IMR-90 (cell line): Measurements from ENCODE around the gene SERPINA4. TPM values are rescaled to one million over a fixed set of nuclear protein-coding genes. Genes with fewer than 3 reads are reported as not detected.

ENCODE experiments used
- ATAC-seq: fragments of 200-7000 bp; cut with Tn5 transposase; 2 replicates; pipeline ENCODE4 v1.9.1; 2020; ENCODE audit warnings: low read depth, mild to moderate bottlenecking, moderate library complexity
- BruUV-seq: library from RNA; stranded (reverse); fragments of 400-500 nt; replicated peaks from 2 replicates; lab custom pipeline; 2021; lab: Mats Ljungman, UMichigan
- CTCF ChIA-PET: fragments of 300-600 bp; formaldehyde crosslinking; extraction: SDS; loops from one replicate; lab custom pipeline; 2021; ENCODE audit warnings: antibody characterized with exemption; lab: Yijun Ruan, JAX
- POLR2A ChIA-PET: fragments of 300-600 bp; sonication (Branson Sonifier 250); formaldehyde crosslinking; loops from one replicate; lab custom pipeline; 2022; ENCODE audit warnings: antibody characterized with exemption; ENCODE audit not compliant: unreplicated experiment; lab: Charles Lee
- DNase-seq: peaks from one replicate; pipeline ENCODE4 v3.0.0; 2013
- H2AFZ ChIP-seq: replicated peaks from 2 replicates; pipeline ENCODE3; 2013; ENCODE audit warnings: low read length, mild to moderate bottlenecking; ENCODE audit not compliant: poor library complexity
- H2AK5ac ChIP-seq: 2 replicates; pipeline ENCODE4 v1.6.1; 2013; ENCODE audit warnings: low read depth, low read length, inconsistent platforms
- H2AK9ac ChIP-seq: replicated peaks from 2 replicates; pipeline ENCODE3; 2013; ENCODE audit warnings: mild to moderate bottlenecking, low read depth, low read length, moderate library complexity; ENCODE audit not compliant: poor library complexity
- H2BK120ac ChIP-seq: 2 replicates; pipeline ENCODE4 v1.6.1; 2013; ENCODE audit warnings: low read depth, low read length, inconsistent platforms
- H2BK15ac ChIP-seq: 3 replicates; pipeline ENCODE4 v1.6.1; 2013; ENCODE audit warnings: low read depth, low read length, inconsistent platforms
- H2BK20ac ChIP-seq: 2 replicates; pipeline ENCODE4 v1.6.1; 2013; ENCODE audit warnings: low read depth, mild to moderate bottlenecking, inconsistent platforms, low read length, moderate library complexity
- H2BK5ac ChIP-seq: 2 replicates; pipeline ENCODE4 v1.6.1; 2013; ENCODE audit warnings: mild to moderate bottlenecking, low read depth, low read length, inconsistent platforms; ENCODE audit not compliant: poor library complexity, severe bottlenecking
- H3K14ac ChIP-seq: replicated peaks from 2 replicates; pipeline ENCODE4 v1.6.1; 2013; ENCODE audit warnings: low read depth, low read length, inconsistent platforms
- H3K18ac ChIP-seq: 2 replicates; pipeline ENCODE4 v1.6.1; 2013; ENCODE audit warnings: low read depth, low read length, control low read depth
- H3K23ac ChIP-seq: 2 replicates; pipeline ENCODE4 v1.6.1; 2013; ENCODE audit warnings: low read depth, low read length, inconsistent platforms
- H3K27ac ChIP-seq: 2 replicates; pipeline ENCODE4 v1.5.1; 2013; ENCODE audit warnings: mild to moderate bottlenecking, control low read depth, low read length; ENCODE audit not compliant: insufficient read depth
- H3K27me3 ChIP-seq: 2 replicates; pipeline ENCODE4 v1.6.1; 2013; ENCODE audit warnings: low read length; ENCODE audit not compliant: control insufficient read depth, insufficient read depth
- H3K36me3 ChIP-seq: 2 replicates; pipeline ENCODE4 v1.6.1; 2013; ENCODE audit warnings: low read length, mixed read lengths; ENCODE audit not compliant: control insufficient read depth, insufficient read depth
- H3K4ac ChIP-seq: 2 replicates; pipeline ENCODE4 v1.6.1; 2013; ENCODE audit warnings: low read depth, low read length, inconsistent platforms
- H3K4me1 ChIP-seq: 2 replicates; pipeline ENCODE4 v1.6.1; 2013; ENCODE audit warnings: low read length, mixed read lengths; ENCODE audit not compliant: control insufficient read depth, insufficient read depth
- H3K4me2 ChIP-seq: 2 replicates; pipeline ENCODE4 v1.6.1; 2013; ENCODE audit warnings: low read depth, mild to moderate bottlenecking, control low read depth, low read length, moderate library complexity
- H3K4me3 ChIP-seq: 2 replicates; pipeline ENCODE4 v1.5.1; 2013; ENCODE audit warnings: low read depth, mild to moderate bottlenecking, control low read depth, low read length, moderate library complexity; ENCODE audit not compliant: insufficient read depth
- H3K56ac ChIP-seq: 2 replicates; pipeline ENCODE4 v1.6.1; 2013; ENCODE audit warnings: low read length, inconsistent platforms; ENCODE audit not compliant: insufficient read depth; ENCODE audit errors: extremely low read depth
- H3K79me1 ChIP-seq, 2 experiments: 2 replicates each; pipeline ENCODE4 v1.6.1; 2013; ENCODE audit warnings: low read length in 2 of 2, inconsistent platforms in 1 of 2, low read depth in 1 of 2
- H3K9ac ChIP-seq: 2 replicates; pipeline ENCODE4 v1.6.1; 2013; ENCODE audit warnings: low read depth, low read length, control low read depth
- H3K9me1 ChIP-seq: 2 replicates; pipeline ENCODE4 v1.6.1; 2013; ENCODE audit warnings: low read length, inconsistent platforms; ENCODE audit not compliant: insufficient read depth
- H3K9me3 ChIP-seq: 2 replicates; pipeline ENCODE4 v1.6.1; 2013; ENCODE audit warnings: low read length; ENCODE audit not compliant: control insufficient read depth, insufficient read depth
- H4K20me1 ChIP-seq: 2 replicates; pipeline ENCODE4 v1.6.1; 2013; ENCODE audit warnings: low read length, inconsistent platforms; ENCODE audit not compliant: insufficient read depth
- H4K5ac ChIP-seq: 2 replicates; pipeline ENCODE4 v1.6.1; 2013; ENCODE audit warnings: mild to moderate bottlenecking, low read depth, low read length, control low read depth
- H4K8ac ChIP-seq, 2 experiments: 2 replicates each; pipeline ENCODE4 v1.6.1; 2013; ENCODE audit warnings: low read depth in 2 of 2, low read length in 2 of 2, control low read depth in 1 of 2, inconsistent platforms in 1 of 2
- H4K91ac ChIP-seq: 2 replicates; pipeline ENCODE4 v1.6.1; 2013; ENCODE audit warnings: low read depth, low read length, inconsistent platforms; ENCODE audit not compliant: insufficient read depth
- BHLHE40 ChIP-seq: fragments of 150-350 bp; IDR thresholded peaks from 2 replicates; pipeline ENCODE4 v1.6.1; 2016; ENCODE audit warnings: mild to moderate bottlenecking, low read depth, low read length
- CEBPB ChIP-seq: IDR thresholded peaks from 2 replicates; pipeline ENCODE4 v1.6.1; 2012; ENCODE audit warnings: low read depth, low read length, improper control_type of control experiment
- CHD1 ChIP-seq: IDR thresholded peaks from 2 replicates; pipeline ENCODE4 v1.6.1; 2012; ENCODE audit warnings: low read depth, low read length, improper control_type of control experiment
- FOS ChIP-seq: fragments of 150-350 bp; IDR thresholded peaks from 2 replicates; pipeline ENCODE4 v1.6.1; 2016; ENCODE audit warnings: low read depth, low read length
- MAFK ChIP-seq: IDR thresholded peaks from 2 replicates; pipeline ENCODE4 v1.6.1; 2012; ENCODE audit warnings: low read depth, low read length, improper control_type of control experiment
- MAZ ChIP-seq: IDR thresholded peaks from 2 replicates; pipeline ENCODE4 v1.6.1; 2012; ENCODE audit warnings: low read depth, mild to moderate bottlenecking, low read length, improper control_type of control experiment, moderate library complexity, borderline replicate concordance
- MXI1 ChIP-seq: IDR thresholded peaks from 2 replicates; pipeline ENCODE4 v1.6.1; 2012; ENCODE audit warnings: low read depth, mild to moderate bottlenecking, low read length, moderate library complexity, borderline replicate concordance
- NFE2L2 ChIP-seq: fragments of 150-350 bp; IDR thresholded peaks from 2 replicates; pipeline ENCODE4 v1.6.1; 2016; ENCODE audit warnings: low read depth, mild to moderate bottlenecking, low read length
- POLR2A ChIP-seq: IDR thresholded peaks from 2 replicates; pipeline ENCODE4 v1.6.1; 2012; ENCODE audit warnings: mild to moderate bottlenecking, low read depth, low read length
- RAD21 ChIP-seq: IDR thresholded peaks from 2 replicates; pipeline ENCODE4 v1.6.1; 2012; ENCODE audit warnings: low read length, improper control_type of control experiment
- RCOR1 ChIP-seq: IDR thresholded peaks from 2 replicates; pipeline ENCODE4 v1.6.1; 2012; ENCODE audit warnings: mild to moderate bottlenecking, low read length, improper control_type of control experiment; ENCODE audit not compliant: insufficient replicate concordance
- RFX5 ChIP-seq: IDR thresholded peaks from 2 replicates; pipeline ENCODE4 v1.8.0; 2012; ENCODE audit warnings: low read depth, mild to moderate bottlenecking, low read length, moderate library complexity
- SMC3 ChIP-seq: fragments of 150-350 bp; IDR thresholded peaks from 2 replicates; pipeline ENCODE4 v1.6.1; 2016; ENCODE audit warnings: low read depth, mild to moderate bottlenecking, antibody characterized with exemption, low read length, moderate library complexity
- WGBS, 2 experiments: methylation state at CpG; one replicate each; pipeline versions ENCODE4 v1.1.5 to v1.1.7; 2013; ENCODE audit warnings: missing lambda C conversion rate in 2 of 2; ENCODE audit not compliant: insufficient read length in 1 of 2; ENCODE audit errors: extremely low coverage in 2 of 2; 5-methylcytosine and 5-hydroxymethylcytosine counted together
- dilution Hi-C: fragments of 300-500 bp; cut with HindIII; formaldehyde crosslinking; loops from one replicate; pipeline ENCODE4 v1.14.3; 2018; ENCODE audit warnings: low sequenced_read_pairs; ENCODE audit not compliant: unreplicated experiment
- in situ Hi-C: fragments of 300-500 bp; cut with MboI; formaldehyde crosslinking; loops from 3 replicates; pipeline ENCODE4 v1.14.3; 2019; ENCODE audit warnings: low sequenced_read_pairs, inconsistent platforms, mixed read lengths
- intact Hi-C: fragments of 100-400 bp; cut with micrococcal nuclease; formaldehyde crosslinking; loops from 2 replicates; pipeline ENCODE4 v1.10.0; 2022
- polyA plus RNA-seq, 3 experiments: library from polyadenylated mRNA; depleted of rRNA; stranded (reverse); fragments of >200 nt; gene quantifications; 2 replicates each; pipeline ENCODE4 v1.2.3, GENCODE V29; 2012; ENCODE audit warnings: low replicate concordance in 1 of 3
- total RNA-seq: library from RNA; depleted of rRNA; stranded (reverse); fragments of >200 nt; gene quantifications from 2 replicates; pipeline ENCODE4 v1.2.3, GENCODE V29; 2012
- TF ChIP-seq, protein P1 (sequence below): fragments of 150-350 bp; IDR thresholded peaks from 2 replicates; pipeline ENCODE4 v1.6.1; 2016; ENCODE audit warnings: low read depth, mild to moderate bottlenecking, low read length, moderate library complexity, borderline replicate concordance
- TF ChIP-seq, protein P2 (sequence below): conservative IDR thresholded peaks from 2 replicates; pipeline ENCODE4 v1.5.1; 2012; ENCODE audit warnings: mild to moderate bottlenecking, low read depth, low read length, improper control_type of control experiment

Gene SERPINA4
- total and polyA plus RNA-seq, 2 of the 4 experiments (the other 2 are of a cell fraction): not detected

DNA sequence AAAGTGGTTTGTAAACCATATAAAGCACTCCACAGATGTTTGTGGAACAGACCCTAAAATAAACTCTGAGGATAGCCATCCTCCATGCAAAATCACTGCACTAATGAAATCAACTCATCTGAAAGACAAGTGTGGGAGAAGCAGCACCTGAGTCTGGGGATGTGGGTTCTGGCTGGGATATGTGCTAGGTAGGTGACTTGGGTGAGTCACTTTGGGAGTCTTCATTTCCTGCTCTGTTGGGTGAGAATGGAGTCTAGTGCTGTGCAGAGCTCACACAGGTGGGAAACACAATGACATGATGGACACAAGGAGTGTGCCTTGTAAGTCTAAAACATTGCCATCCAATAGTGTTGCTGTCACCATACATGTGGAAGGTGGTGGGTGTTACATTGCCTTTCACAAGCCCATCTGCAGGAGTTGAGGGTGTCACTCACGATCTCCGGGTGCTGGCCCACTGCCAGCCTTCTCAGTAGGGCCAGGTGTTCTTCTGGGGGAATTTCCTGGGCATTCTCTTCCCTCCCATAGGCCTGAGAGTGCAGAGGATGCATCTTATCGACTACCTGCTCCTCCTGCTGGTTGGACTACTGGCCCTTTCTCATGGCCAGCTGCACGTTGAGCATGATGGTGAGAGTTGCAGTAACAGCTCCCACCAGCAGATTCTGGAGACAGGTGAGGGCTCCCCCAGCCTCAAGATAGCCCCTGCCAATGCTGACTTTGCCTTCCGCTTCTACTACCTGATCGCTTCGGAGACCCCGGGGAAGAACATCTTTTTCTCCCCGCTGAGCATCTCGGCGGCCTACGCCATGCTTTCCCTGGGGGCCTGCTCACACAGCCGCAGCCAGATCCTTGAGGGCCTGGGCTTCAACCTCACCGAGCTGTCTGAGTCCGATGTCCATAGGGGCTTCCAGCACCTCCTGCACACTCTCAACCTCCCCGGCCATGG is 2.0 kb downstream of the SERPINA4 start:
- H3K79me1 ChIP-seq: no peaks in the 10 kb centered on the region
- H4K20me1 ChIP-seq: no peaks in the 10 kb centered on the region
- H3K4me3 ChIP-seq: no peak overlapping the region
- no peaks in the 10 kb centered on the region; the same call in 1 of the 2 replicates for H3K27me3 ChIP-seq
- no peak overlapping the region for H4K91ac ChIP-seq
- no peak overlapping the region for H4K8ac ChIP-seq
- H3K4me2 ChIP-seq: no peak overlapping the region
- ChIA-PET CTCF (no interaction called here), POLR2A (no interaction called here)
- intact Hi-C loops: no loop called here
- no peaks in the 10 kb centered on the region for H3K36me3 ChIP-seq
- no peak overlapping the region for H2BK20ac ChIP-seq
- H3K27ac ChIP-seq: no peak overlapping the region
- no peak overlapping the region for H2AK9ac ChIP-seq
- H2BK120ac ChIP-seq: no peak overlapping the region
- no peak overlapping the region for H3K23ac ChIP-seq
- no peak overlapping the region for H4K5ac ChIP-seq
- ATAC-seq (no peak), DNase-seq (no peak)
- H3K9me3 ChIP-seq: peaks cover 2% of the 10 kb centered on the region; the same call in 1 of the 2 replicates
- in situ Hi-C loops: no loop called here
- H3K18ac ChIP-seq: no peak overlapping the region
- no peak overlapping the region for H2AK5ac ChIP-seq
- no peak overlapping the region for H2BK15ac ChIP-seq
- H3K56ac ChIP-seq: no peak overlapping the region
- H3K9me1 ChIP-seq: no peaks in the 10 kb centered on the region
- BruUV-seq: no TSS peak
- H3K14ac ChIP-seq: no peak overlapping the region
- no peak overlapping the region for H3K9ac ChIP-seq
- H2BK5ac ChIP-seq: no peak overlapping the region
- 84% methylated on average over 10 of the region's 16 CpGs; no CpG with 5 or more reads in 1 of the 2 experiments for WGBS, 2 experiments
- no peaks in the 10 kb centered on the region for H3K4me1 ChIP-seq
- H3K4ac ChIP-seq: no peak overlapping the region
- H2AFZ ChIP-seq: no peak overlapping the region
- dilution Hi-C loops: no loop called here
- TF ChIP-seq FOS: no peak
- no peak for TF ChIP-seq BHLHE40
- no peak for TF ChIP-seq CHD1
- TF ChIP-seq, protein P1, sequence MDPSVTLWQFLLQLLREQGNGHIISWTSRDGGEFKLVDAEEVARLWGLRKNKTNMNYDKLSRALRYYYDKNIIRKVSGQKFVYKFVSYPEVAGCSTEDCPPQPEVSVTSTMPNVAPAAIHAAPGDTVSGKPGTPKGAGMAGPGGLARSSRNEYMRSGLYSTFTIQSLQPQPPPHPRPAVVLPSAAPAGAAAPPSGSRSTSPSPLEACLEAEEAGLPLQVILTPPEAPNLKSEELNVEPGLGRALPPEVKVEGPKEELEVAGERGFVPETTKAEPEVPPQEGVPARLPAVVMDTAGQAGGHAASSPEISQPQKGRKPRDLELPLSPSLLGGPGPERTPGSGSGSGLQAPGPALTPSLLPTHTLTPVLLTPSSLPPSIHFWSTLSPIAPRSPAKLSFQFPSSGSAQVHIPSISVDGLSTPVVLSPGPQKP: no peak
- no peak for TF ChIP-seq RCOR1
- TF ChIP-seq, protein P2, sequence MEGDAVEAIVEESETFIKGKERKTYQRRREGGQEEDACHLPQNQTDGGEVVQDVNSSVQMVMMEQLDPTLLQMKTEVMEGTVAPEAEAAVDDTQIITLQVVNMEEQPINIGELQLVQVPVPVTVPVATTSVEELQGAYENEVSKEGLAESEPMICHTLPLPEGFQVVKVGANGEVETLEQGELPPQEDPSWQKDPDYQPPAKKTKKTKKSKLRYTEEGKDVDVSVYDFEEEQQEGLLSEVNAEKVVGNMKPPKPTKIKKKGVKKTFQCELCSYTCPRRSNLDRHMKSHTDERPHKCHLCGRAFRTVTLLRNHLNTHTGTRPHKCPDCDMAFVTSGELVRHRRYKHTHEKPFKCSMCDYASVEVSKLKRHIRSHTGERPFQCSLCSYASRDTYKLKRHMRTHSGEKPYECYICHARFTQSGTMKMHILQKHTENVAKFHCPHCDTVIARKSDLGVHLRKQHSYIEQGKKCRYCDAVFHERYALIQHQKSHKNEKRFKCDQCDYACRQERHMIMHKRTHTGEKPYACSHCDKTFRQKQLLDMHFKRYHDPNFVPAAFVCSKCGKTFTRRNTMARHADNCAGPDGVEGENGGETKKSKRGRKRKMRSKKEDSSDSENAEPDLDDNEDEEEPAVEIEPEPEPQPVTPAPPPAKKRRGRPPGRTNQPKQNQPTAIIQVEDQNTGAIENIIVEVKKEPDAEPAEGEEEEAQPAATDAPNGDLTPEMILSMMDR: no peak
- TF ChIP-seq POLR2A: no peak
- no peak for TF ChIP-seq MXI1
- TF ChIP-seq RAD21: no peak
- TF ChIP-seq MAFK: no peak
- TF ChIP-seq SMC3: no peak
- no peak for TF ChIP-seq RFX5
- no peak for TF ChIP-seq CEBPB
- no peak for TF ChIP-seq MAZ
- no peak for TF ChIP-seq NFE2L2
